ENCODE results near the gene ARHGEF19. TPM values are rescaled to one million over a fixed set of nuclear protein-coding genes. Genes with fewer than 3 reads are reported as not detected.

Gene ARHGEF19
- 5.1 and 11.0 TPM in 2 replicates for total RNA-seq

GRCh38 chr1:16212251-16212961, at the start of gene ARHGEF19:
Gene ARHGEF19, minus strand, starts transcription at chr1:16212652. Its CDS starts 3,598 bp downstream, at chr1:16209054.

GRCh38 chr1:16236511-16237342, 24.3 kb upstream of the ARHGEF19 start, which contains the start of gene CPLANE2:
Gene CPLANE2, minus strand, starts transcription at chr1:16237183. Its CDS starts 441 bp downstream, at chr1:16236742.

GRCh38 chr1:16155537-16156410, 56.7 kb downstream of the ARHGEF19 start, which contains the start of gene EPHA2:
Gene EPHA2, minus strand, starts transcription at chr1:16156069. Its CDS starts 137 bp downstream, at chr1:16155932.

Other genes with a start within 250 kb of the ARHGEF19 start
- gene ZBTB17, start 236.6 kb downstream of the ARHGEF19 start, total RNA-seq: 30.1 and 38.5 TPM in 2 replicates
- gene SRARP, start 208.4 kb downstream of the ARHGEF19 start, total RNA-seq: not detected in 2 replicates
- gene HSPB7, start 194.6 kb downstream of the ARHGEF19 start, total RNA-seq: not detected in 2 replicates
- gene CLCNKA, start 190.6 kb downstream of the ARHGEF19 start, total RNA-seq: not detected in 2 replicates
- gene CLCNKB, start 168.9 kb downstream of the ARHGEF19 start, total RNA-seq: 0.21 TPM in 1 of 2 replicates, not detected in the other
- gene FAM131C, start 139.0 kb downstream of the ARHGEF19 start, total RNA-seq: 0.34 and 1.00 TPM in 2 replicates
- 184 and 193 TPM in 2 replicates for gene EPHA2, start 56.6 kb downstream of the ARHGEF19 start, total RNA-seq
- gene CPLANE2, start 24.5 kb upstream of the ARHGEF19 start, total RNA-seq: 11.4 and 13.3 TPM in 2 replicates
- gene FBXO42, start 139.8 kb upstream of the ARHGEF19 start, total RNA-seq: 17.4 and 18.8 TPM in 2 replicates
- 18.1 and 33.5 TPM in 2 replicates for gene SZRD1, start 154.6 kb upstream of the ARHGEF19 start, total RNA-seq
- not detected in 2 replicates for gene SPATA21, start 224.8 kb upstream of the ARHGEF19 start, total RNA-seq
- 63.9 and 78.9 TPM in 2 replicates for gene NECAP2, start 228.1 kb upstream of the ARHGEF19 start, total RNA-seq